Ovary (tissue), 9 donors: ENCODE measurements around the gene ARAF. TPM values are rescaled to one million over a fixed set of nuclear protein-coding genes. Genes with fewer than 3 reads are reported as not detected.

ENCODE experiments used
- DNase-seq, 5 donors: peaks; one replicate each; pipeline ENCODE4 v3.0.0-alpha.2; 2019 to 2020
- H3K27ac ChIP-seq, 2 donors: fragments of 200-600 bp; one replicate each; pipeline versions ENCODE4 v1.5.1 to v1.8.0; 2019 to 2022
- H3K27me3 ChIP-seq: fragments of 200-600 bp; one replicate; pipeline ENCODE4 v1.8.0; 2022
- H3K36me3 ChIP-seq: fragments of 200-600 bp; sonication (generic); one replicate; pipeline ENCODE4 v1.5.1; 2019
- H3K4me1 ChIP-seq: one replicate; pipeline ENCODE4 v1.8.1; 2013; ENCODE audit warnings: mild to moderate bottlenecking, moderate library complexity; ENCODE audit not compliant: insufficient read depth
- H3K4me3 ChIP-seq: fragments of 200-600 bp; sonication (generic); one replicate; pipeline ENCODE4 v1.5.1; 2017
- H3K9me3 ChIP-seq, 2 donors: fragments of 200-600 bp in 1 of 2; sonication (generic) in 1 of 2; one replicate each; pipeline versions ENCODE4 v1.5.1 to v1.8.1; 2013 to 2019; ENCODE audit warnings: mild to moderate bottlenecking in 1 of 2, moderate library complexity in 1 of 2
- CTCF ChIP-seq, 3 donors: fragments of 450-650 bp in 2 of 3; fragments of 200-600 bp in 1 of 3; IDR thresholded peaks; one replicate each; pipeline versions ENCODE4 v1.5.1 to v1.8.0; 2016 to 2022; ENCODE audit warnings: antibody characterized with exemption in 3 of 3, mild to moderate bottlenecking in 1 of 3
- EP300 ChIP-seq: sonication (generic); formaldehyde crosslinking; IDR thresholded peaks from one replicate; pipeline ENCODE4 v1.6.1; 2017; ENCODE audit warnings: antibody characterized with exemption
- POLR2A ChIP-seq: fragments of 450-650 bp; IDR thresholded peaks from one replicate; pipeline ENCODE4 v1.6.1; 2017; ENCODE audit warnings: antibody characterized with exemption, mild to moderate bottlenecking, moderate library complexity
- whole genome bisulfite sequencing, 3 donors: extraction: QIAGEN DNeasy Blood & Tissue Kit in 1 of 3; methylation state at CpG; one replicate each; pipeline versions ENCODE4 v1.1.5 to v1.1.7; 2013 to 2017; 5-methylcytosine and 5-hydroxymethylcytosine counted together
- intact Hi-C, 4 donors: fragments of 100-400 bp; cut with DNase I; formaldehyde crosslinking; loops; one replicate each; pipeline versions ENCODE4 v1.11.0 to v1.15.1; 2022 to 2023
- polyA plus RNA-seq, 2 donors: library from polyadenylated mRNA; stranded (reverse); fragments of 200-250 nt in 1 of 2; fragments of 350-450 nt in 1 of 2; fragmentation: Illumina TruSeq in 1 of 2; extraction: RNeasy Lipid Tissue Mini Kit (QIAGEN cat#74804) in 1 of 2; gene quantifications; one replicate each; pipeline ENCODE4 v1.2.3, GENCODE V29; 2013 to 2014
- total RNA-seq, 7 donors: library from RNA; depleted of rRNA in 2 of 7; stranded (reverse); fragments of >200 nt in 2 of 7; fragmentation: NEBNext Ultra II Directional in 3 of 7; extraction: Animal tissue kit (Norgen Biotek cat#: 25700) in 3 of 7; gene quantifications; one replicate each; pipeline versions ENCODE4 v1.1.0 to v1.2.4, GENCODE V29; 2016 to 2023
- donor health status: DM: no; HTN: no; CAD: no; lungs with moderate emphysema.
- donor health status: DM: no; HTN: no; CAD: no.
- donor health status: Bipolar disorder and iron deficiency.
- donor health status: DM: yes; HTN: yes; CAD: no.
- donor health status: DM: no; HTN: no; CAD: no.
- donor health status: DM: yes; HTN: yes; CAD: no.

ARAF gene
- total and polyA plus RNA-seq, 9 donors = 24.9 to 76.9 (median 61.0) TPM

GRCh38 chrX:47571896-47572295, 10.9 kb downstream of the ARAF start:
- Histone ChIP-seq H3K36me3 (no peaks in the 10 kb centered on the region), H3K4me1 (peaks cover 5% of the 10 kb centered on the region), H3K4me3 (no peak overlapping the region), H3K27me3 (no peaks in the 10 kb centered on the region), H3K9me3 (no peaks in the 10 kb centered on the region), H3K27ac (no peak overlapping the region)
- intact Hi-C loops = loop anchor here in 2 of 4 donors (10.0 kb wide), 2 partner anchors 57 to 73 kb away; no protein-coding TSS in a partner anchor
- WGBS, 3 donors = 88 to 89% (median 88%) methylated on average over 13 of the region's 13 CpGs
- TF ChIP-seq CTCF (IDR thresholded peaks at IDR 0.05) (no peak), EP300 (no peak)
- no peak for DNase-seq

- 61 to 62% (median 61%) methylated on average over 9 of the region's 9 CpGs for WGBS, 3 donors
- no peak for TF ChIP-seq POLR2A
- TF ChIP-seq EP300 = no peak
- no peak for TF ChIP-seq CTCF (IDR thresholded peaks at IDR 0.05)
- Histone ChIP-seq H3K9me3 (no peaks in the 10 kb centered on the region), H3K27me3 (no peaks in the 10 kb centered on the region), H3K4me3 (no peak overlapping the region), H3K27ac (peak overlapping the region in 1 of 2 donors; percentile 90), H3K36me3 (no peaks in the 10 kb centered on the region), H3K4me1 (peaks cover 7% of the 10 kb centered on the region)
- intact Hi-C loops = loop anchor here in 2 of 4 donors (10.0 kb wide), 2 partner anchors 58 to 72 kb away; no protein-coding TSS in a partner anchor
- DNase-seq = no peak
Measured at GRCh38 chrX:47572773-47573340, 11.9 kb downstream of the ARAF start.

- 31 to 35% (median 32%) methylated on average over 20 of the region's 20 CpGs for WGBS, 3 donors
- peak overlapping the region; percentile 31 for H3K4me3 ChIP-seq
- no peaks in the 10 kb centered on the region for H3K27me3 ChIP-seq
- H3K36me3 ChIP-seq = no peaks in the 10 kb centered on the region
- H3K9me3 ChIP-seq = no peaks in the 10 kb centered on the region
- peak; percentile 77 to 86 (median 83) for DNase-seq
- H3K4me1 ChIP-seq = peaks cover 7% of the 10 kb centered on the region
- no peak for TF ChIP-seq POLR2A
- no peak for TF ChIP-seq CTCF (IDR thresholded peaks at IDR 0.05)
- no peak for TF ChIP-seq EP300
- peak overlapping the region; percentile 78 to 90 for H3K27ac ChIP-seq
- intact Hi-C loops = loop anchor here in 2 of 4 donors (10.0 kb wide), 2 partner anchors 59 to 71 kb away; no protein-coding TSS in a partner anchor
Measured at GRCh38 chrX:47573341-47574075, 12.5 kb downstream of the ARAF start.

- Histone ChIP-seq H3K4me3 (peak overlapping the region; percentile 31), H3K36me3 (no peaks in the 10 kb centered on the region), H3K9me3 (no peaks in the 10 kb centered on the region), H3K27me3 (no peaks in the 10 kb centered on the region), H3K27ac (peak overlapping the region; percentile 78 to 90), H3K4me1 (peaks cover 7% of the 10 kb centered on the region)
- peak; percentile 45 to 75 (median 62) for DNase-seq
- WGBS, 3 donors = 27 to 41% (median 28%) methylated on average over 30 to 41 of the region's 41 CpGs
- intact Hi-C loops = loop anchor here in 2 of 4 donors (10.0 kb wide), 2 partner anchors 59 to 71 kb away; no protein-coding TSS in a partner anchor
- TF ChIP-seq POLR2A = no peak
- TF ChIP-seq EP300 = no peak
- no peak for TF ChIP-seq CTCF (IDR thresholded peaks at IDR 0.05)
Measured at GRCh38 chrX:47574076-47574546, 13.1 kb downstream of the ARAF start.
